ENCODE data around the gene NDUFV1.
"Not testable (repeated sequence)": the region's sequence is repeated elsewhere in the genome, so short reads cannot be mapped to it uniquely, and the experiment has no call there.

- TF ChIP-seq CTCF (IDR thresholded peaks at IDR 0.05 in 8 of 11, conservative IDR thresholded peaks at IDR 0.05 in 3 of 11); POLR2A (IDR thresholded peaks at IDR 0.05): not testable (repeated sequence)
These were observed 30.7 kb downstream of the NDUFV1 start for GRCh38 chr11:67637441-67637840.

All from spleen (tissue), 7 donors.